Globus pallidus (tissue), 1 donor: ENCODE results near the gene VPS11.

Experiments
- DNase-seq: peaks from one replicate; pipeline ENCODE4 v3.0.0-alpha.2; 2015; ENCODE audit warnings: low spot score

VPS11 gene

DNA sequence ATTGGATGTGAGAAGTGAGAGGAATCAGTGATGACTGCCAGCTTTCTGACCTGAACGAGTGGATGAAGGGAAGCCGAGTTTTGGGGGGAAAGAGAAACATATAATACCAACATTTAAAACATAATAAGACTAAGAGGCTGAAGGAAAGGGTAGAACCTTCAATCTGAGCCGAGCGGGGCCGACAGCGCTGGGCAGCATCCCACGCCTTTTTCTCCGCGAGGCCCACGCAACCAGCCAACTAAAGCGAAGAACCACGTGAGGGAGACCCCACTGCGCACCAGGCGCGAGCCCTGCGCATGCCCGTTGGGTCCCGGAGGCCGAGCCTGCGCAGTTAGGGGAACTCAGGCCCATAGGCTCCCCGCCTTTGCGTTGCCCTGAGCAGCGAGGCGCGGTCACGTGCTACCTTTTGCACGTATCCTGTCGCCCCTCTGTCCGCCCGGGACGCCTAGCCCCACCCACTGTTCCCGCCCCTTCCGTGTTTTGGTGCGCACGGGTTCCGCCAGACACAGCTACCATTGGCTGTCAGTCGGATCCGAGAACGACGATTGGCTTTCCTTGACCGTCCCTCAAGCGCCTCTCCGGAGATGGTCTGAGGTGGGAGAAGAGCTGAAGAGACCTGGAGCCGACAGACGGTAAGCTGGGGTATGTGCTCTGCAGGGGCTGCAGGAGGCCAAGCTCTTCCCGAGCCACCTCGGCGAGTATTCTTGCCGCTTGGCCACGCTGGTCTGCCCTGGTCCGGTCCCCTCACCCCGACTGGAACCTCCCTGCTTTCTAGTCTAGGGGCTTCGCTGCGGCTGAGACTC is 53.6 kb downstream of the VPS11 start, which contains the start of gene HINFP:
TSS of gene HINFP (plus strand) at position 573 of the 803 bp plus-strand sequence. CDS start 5,365 bp downstream, outside the sequence.
- peak; percentile 99 for DNase-seq

GRCh38 chr11:119121811-119122124 is 54.1 kb downstream of the VPS11 start:
- no peak for DNase-seq

DNA sequence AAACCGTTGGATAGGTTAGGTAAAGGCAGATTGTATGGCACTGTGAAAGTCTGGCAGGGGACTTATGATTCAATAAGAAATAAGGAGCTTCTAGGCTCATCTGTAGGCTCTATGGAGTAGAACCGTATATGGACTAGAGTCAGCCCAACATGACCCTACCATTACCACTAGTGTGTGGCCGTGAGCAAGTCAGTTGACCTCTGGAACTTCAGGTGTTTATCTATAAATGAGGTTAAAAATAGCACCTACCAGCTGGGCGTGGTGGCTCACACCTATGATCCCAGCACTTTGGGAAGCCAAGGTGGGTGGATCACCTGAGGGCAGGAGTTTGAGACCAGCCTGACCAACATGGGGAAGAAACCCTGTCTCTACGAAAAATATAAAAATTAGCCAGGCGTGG is 58.2 kb downstream of the VPS11 start:
- DNase-seq = no peak

GRCh38 chr11:119126675-119127268 is 59.2 kb downstream of the VPS11 start:
- DNase-seq = no peak

- no peak for DNase-seq
Observed at GRCh38 chr11:119130662-119131061, 63.0 kb downstream of the VPS11 start.
